ENCODE results near the gene TMIGD3. TPM values are rescaled to one million over a fixed set of nuclear protein-coding genes. Genes with fewer than 3 reads are reported as not detected.
"Not testable (repeated sequence)": the region's sequence is repeated elsewhere in the genome, so short reads cannot be mapped to it uniquely, and the experiment has no call there.

TMIGD3 gene
- total RNA-seq: not detected

DNA sequence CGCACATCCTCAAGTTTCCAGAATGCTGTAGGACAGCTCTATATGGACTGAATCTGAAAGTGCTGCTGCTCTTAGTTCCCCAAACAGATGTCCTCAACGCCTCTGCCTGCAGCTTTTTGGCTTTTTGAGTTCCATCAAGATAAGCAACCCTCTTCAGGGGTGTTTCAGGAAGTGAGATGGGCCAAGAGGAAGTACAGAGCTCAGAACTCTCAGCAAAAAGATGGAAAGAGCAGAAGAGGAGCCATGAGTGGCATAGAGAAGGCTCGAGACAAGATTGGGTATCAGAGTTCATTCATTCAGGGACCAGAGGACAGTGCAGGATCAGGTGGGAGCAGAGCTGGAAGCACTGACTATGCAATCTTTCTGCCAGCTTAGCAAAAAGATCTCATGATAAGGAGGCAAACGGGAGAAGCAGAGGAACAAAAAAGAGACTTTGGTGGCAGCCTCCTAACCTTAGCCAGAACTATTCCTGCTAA is at the start of gene TMIGD3, which contains the start of gene ADORA3:
TMIGD3 (minus strand) TSS at position 49 of the 476 bp plus-strand sequence. CDS start 279 bp downstream, outside the sequence.
ADORA3 (minus strand) TSS at position 49 of the 476 bp plus-strand sequence. CDS start 279 bp downstream, outside the sequence.
- ATAC-seq (no peak), DNase-seq (ENCODE audit: low spot score in 2 of 2) (no peak)
- Mint-ChIP-seq H3K36me3 (no peaks in the 10 kb centered on the region), H3K27ac (peak within 1 kb of the TSS in 1 of 2 donors; percentile 4), H3K9me3 (peaks cover 0 to 9% of the 10 kb centered on the region in 2 donors)

DNA sequence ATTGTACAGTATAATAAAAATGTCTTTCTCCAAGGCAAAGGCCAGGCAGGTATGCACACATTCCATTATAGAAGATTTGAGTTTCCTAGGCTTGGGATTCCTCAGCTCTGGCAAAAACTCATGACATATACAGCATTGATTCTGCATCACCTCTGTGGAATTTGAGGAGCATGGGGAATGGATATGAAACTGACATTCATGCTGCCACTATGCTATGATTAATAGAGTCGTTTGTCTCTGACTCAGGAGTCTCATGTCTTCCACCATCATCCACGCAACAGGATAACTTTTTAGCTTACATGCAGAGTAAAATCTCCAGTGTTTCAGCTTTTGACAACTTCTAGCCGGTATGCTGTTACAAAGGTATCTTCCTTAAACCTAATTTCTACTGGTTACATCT is 49.8 kb upstream of the TMIGD3 start:
- H3K27ac Mint-ChIP-seq: no peak overlapping the region
- H3K36me3 Mint-ChIP-seq: no peaks in the 10 kb centered on the region
- H3K9me3 Mint-ChIP-seq: no peaks in the 10 kb centered on the region
- no peak for ATAC-seq
- no peak for DNase-seq (ENCODE audit: low spot score in 2 of 2)

GRCh38 chr1:111552587-111552986 is 49.2 kb upstream of the TMIGD3 start:
- DNase-seq (ENCODE audit: low spot score in 2 of 2) (no peak), ATAC-seq (no peak)
- no peaks in the 10 kb centered on the region for H3K36me3 Mint-ChIP-seq
- H3K27ac Mint-ChIP-seq: no peak overlapping the region
- no peaks in the 10 kb centered on the region for H3K9me3 Mint-ChIP-seq

- Mint-ChIP-seq H3K9me3 (no peaks in the 10 kb centered on the region), H3K36me3 (no peaks in the 10 kb centered on the region), H3K27ac (no peak overlapping the region)
- no peak for ATAC-seq
- no peak for DNase-seq (ENCODE audit: low spot score in 2 of 2)
Measured at GRCh38 chr1:111551623-111552411, 48.4 kb upstream of the TMIGD3 start.

- not testable (repeated sequence) for H3K36me3 Mint-ChIP-seq, ATAC-seq
- peaks cover 0 to 12% of the 10 kb centered on the region in 2 donors for H3K9me3 Mint-ChIP-seq
Measured at GRCh38 chr1:111547786-111548185, 44.4 kb upstream of the TMIGD3 start.

GRCh38 chr1:111542187-111542586 is 38.8 kb upstream of the TMIGD3 start:
- Mint-ChIP-seq H3K9me3 (peaks cover 0 to 15% of the 10 kb centered on the region in 2 donors), H3K27ac (peak overlapping the region in 1 of 2 donors; percentile 66), H3K36me3 (peaks cover 0 to 6% of the 10 kb centered on the region in 2 donors)
- ATAC-seq (no peak), DNase-seq (ENCODE audit: low spot score in 2 of 2) (no peak)

More at GRCh38 chr1:111547786-111548185, 44.4 kb upstream of the TMIGD3 start:
- DNase-seq (ENCODE audit: low spot score in 2 of 2); H3K27ac Mint-ChIP-seq: not testable (repeated sequence)

DNA sequence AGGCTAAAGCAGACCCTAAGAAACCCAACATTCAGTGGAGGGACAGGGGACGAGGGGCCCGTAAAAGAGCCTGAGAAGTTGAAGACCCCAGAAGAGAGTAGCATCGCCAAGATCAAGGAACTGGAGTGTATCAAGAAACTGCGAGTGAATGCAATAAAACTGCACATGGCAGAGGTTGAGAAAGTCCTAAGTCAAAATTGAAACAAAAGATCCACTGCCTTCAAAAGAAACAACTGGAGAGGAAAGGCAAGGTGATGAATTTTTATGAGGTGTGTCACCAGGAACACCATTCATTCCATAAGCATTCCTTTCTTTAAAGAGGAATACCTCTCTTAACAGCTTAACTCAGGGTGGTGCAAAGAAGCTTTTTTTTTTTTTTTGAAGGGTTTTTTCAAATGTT is 38.3 kb upstream of the TMIGD3 start:
- no peak overlapping the region for H3K27ac Mint-ChIP-seq
- H3K36me3 Mint-ChIP-seq: peaks cover 0 to 6% of the 10 kb centered on the region in 2 donors
- H3K9me3 Mint-ChIP-seq: peaks cover 0 to 15% of the 10 kb centered on the region in 2 donors
- ATAC-seq: no peak
- DNase-seq (ENCODE audit: low spot score in 2 of 2): no peak

- DNase-seq (ENCODE audit: low spot score in 2 of 2) (no peak), ATAC-seq (no peak)
- Mint-ChIP-seq H3K36me3 (peaks cover 0 to 6% of the 10 kb centered on the region in 2 donors), H3K9me3 (peaks cover 0 to 11% of the 10 kb centered on the region in 2 donors), H3K27ac (no peak overlapping the region)
Measured at GRCh38 chr1:111540928-111541327, 37.5 kb upstream of the TMIGD3 start.

- H3K27ac Mint-ChIP-seq: no peak overlapping the region
- ATAC-seq (peak in 1 of 2 donors; percentile 99), DNase-seq (ENCODE audit: low spot score in 2 of 2) (peak in 1 of 2 donors; percentile 40)
- H3K9me3 Mint-ChIP-seq: peaks cover 0 to 3% of the 10 kb centered on the region in 2 donors
- H3K36me3 Mint-ChIP-seq: no peaks in the 10 kb centered on the region
Measured at GRCh38 chr1:111538343-111539025, 35.1 kb upstream of the TMIGD3 start.

DNA sequence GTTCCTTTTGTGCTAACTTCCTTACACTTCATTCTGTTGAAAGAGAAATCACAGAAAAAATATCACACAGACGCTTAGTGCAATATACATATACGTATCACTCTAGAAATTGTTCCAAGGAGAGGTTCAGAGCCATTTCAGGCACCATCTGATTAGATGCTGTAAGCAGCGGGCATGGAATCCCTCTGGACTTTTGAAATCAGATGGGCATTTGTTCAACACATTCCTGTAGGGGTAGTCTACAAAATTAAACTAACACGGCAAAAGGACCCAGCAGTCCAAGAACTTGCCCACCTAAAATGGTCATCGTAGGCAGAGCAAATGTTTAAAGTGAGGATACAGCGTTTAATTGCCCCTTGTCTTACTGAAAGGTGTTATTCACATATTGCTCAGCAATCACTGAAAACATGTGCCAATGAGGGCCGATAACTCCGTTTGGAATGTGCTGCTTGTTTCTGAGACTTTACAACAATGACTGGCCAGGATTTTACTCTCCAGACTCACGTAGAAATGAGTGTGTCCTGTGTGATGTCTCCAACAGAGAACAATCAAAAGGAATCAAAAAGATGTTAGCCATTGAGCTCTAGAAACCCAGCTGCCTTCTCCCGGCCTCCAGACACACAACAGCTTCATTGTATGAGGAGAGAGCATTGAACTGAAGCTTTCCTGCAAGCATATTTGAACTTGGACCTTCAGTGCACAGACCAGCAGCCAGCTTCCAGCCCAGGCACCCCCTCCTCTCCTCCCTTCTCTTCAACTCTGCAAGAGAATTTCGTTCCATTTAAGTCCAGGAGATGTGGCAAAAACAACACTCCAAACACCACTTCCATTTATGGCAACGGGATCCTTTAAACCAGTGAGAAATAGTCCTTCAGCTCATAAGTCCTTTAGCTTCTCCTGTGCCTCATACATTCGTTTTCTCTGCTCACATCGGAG is 32.1 kb upstream of the TMIGD3 start:
- DNase-seq (ENCODE audit: low spot score in 2 of 2) (no peak), ATAC-seq (no peak)
- H3K27ac Mint-ChIP-seq: peak overlapping the region in 1 of 2 donors; percentile 72
- peaks cover 0 to under 1% of the 10 kb centered on the region in 2 donors for H3K9me3 Mint-ChIP-seq
- H3K36me3 Mint-ChIP-seq: no peaks in the 10 kb centered on the region

DNA sequence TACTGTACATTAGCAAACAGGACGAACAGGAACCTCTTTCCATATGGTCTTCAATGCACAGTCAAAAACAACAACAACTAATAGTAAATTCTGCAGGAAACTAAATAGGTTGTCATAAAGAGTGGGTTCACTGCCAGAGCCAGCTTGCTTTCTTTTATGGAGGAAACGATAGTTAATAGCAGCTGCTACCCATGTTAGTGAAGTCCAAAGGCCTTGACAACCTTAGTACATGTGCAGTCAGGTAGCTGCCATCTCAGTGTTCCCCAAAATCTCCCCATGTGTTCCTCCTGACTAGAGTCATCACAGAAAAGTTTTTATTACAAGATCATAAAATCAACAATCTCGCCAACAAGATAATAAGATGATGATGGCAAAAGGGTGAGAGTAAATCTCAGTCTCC is 16.6 kb upstream of the TMIGD3 start:
- DNase-seq (ENCODE audit: low spot score in 2 of 2) (no peak), ATAC-seq (no peak)
- peak overlapping the region in 1 of 2 donors; percentile 27 for H3K27ac Mint-ChIP-seq
- peaks cover 0 to 5% of the 10 kb centered on the region in 2 donors for H3K9me3 Mint-ChIP-seq
- H3K36me3 Mint-ChIP-seq: peaks cover 0 to 6% of the 10 kb centered on the region in 2 donors

- DNase-seq (ENCODE audit: low spot score in 2 of 2) (peak in 1 of 2 donors; percentile 59), ATAC-seq (peak; percentile 17 to 88)
- H3K9me3 Mint-ChIP-seq: no peaks in the 10 kb centered on the region
- peak overlapping the region in 1 of 2 donors; percentile 2 for H3K27ac Mint-ChIP-seq
- H3K36me3 Mint-ChIP-seq: no peaks in the 10 kb centered on the region
Measured at GRCh38 chr1:111517469-111518225, 14.2 kb upstream of the TMIGD3 start.

DNA sequence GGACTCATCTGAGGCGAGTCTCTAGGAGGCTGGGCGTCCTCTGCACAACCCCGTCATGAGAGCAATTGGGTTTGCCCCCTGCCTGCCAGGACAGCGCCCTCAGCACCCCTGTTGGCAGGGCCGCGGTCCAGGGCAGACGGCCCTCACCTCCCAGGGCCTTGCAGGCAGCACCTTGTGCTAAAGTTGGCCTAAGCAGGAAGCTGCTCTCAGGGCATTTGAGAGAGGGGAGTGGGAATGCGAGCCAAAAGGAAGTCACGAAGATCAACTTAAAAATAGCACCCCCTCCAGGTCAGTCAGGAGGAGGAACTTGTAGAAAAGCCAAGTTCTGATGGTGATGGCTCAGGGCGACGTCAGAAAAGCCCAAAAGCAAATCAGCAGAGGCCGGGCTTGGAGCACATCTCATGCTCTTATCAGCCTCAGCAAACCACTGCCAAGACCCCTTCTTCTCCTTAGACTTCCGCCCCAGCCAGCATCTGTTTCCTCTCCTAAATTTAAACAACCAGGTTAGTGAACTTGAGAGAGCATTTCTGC is 12.6 kb upstream of the TMIGD3 start:
- Mint-ChIP-seq H3K27ac (peak overlapping the region in 1 of 2 donors; percentile 72), H3K36me3 (no peaks in the 10 kb centered on the region), H3K9me3 (no peaks in the 10 kb centered on the region)
- peak; percentile 32 to 69 for ATAC-seq
- DNase-seq (ENCODE audit: low spot score in 2 of 2): no peak

GRCh38 chr1:111515291-111516004 is 12.0 kb upstream of the TMIGD3 start:
- DNase-seq (ENCODE audit: low spot score in 2 of 2) (no peak), ATAC-seq (peak in 1 of 2 donors; percentile 67)
- H3K27ac Mint-ChIP-seq: peak overlapping the region in 1 of 2 donors; percentile 72
- no peaks in the 10 kb centered on the region for H3K9me3 Mint-ChIP-seq
- H3K36me3 Mint-ChIP-seq: no peaks in the 10 kb centered on the region
